ENCODE measurements around the gene CD27.

- TF ChIP-seq GATA2 (IDR thresholded peaks at IDR 0.05; ENCODE audit: low read depth, low read length): no peak
- TF ChIP-seq GATA3 (IDR thresholded peaks at IDR 0.05; ENCODE audit: low read depth, low read length): no peak
Observed at GRCh38 chr12:6430124-6430989, 14.4 kb upstream of the CD27 start.
